Naive B cell (primary cell): Measurements from ENCODE around the gene SRSF3. TPM values are rescaled to one million over a fixed set of nuclear protein-coding genes. Genes with fewer than 3 reads are reported as not detected.
"Not testable (repeated sequence)": the region's sequence is repeated elsewhere in the genome, so short reads cannot be mapped to it uniquely, and the experiment has no call there.

Source experiments
- ATAC-seq, 2 donors: fragments of 150-1000 bp; cut with Tn5 transposase; 2 replicates each; pipeline ENCODE4 v1.10.0; 2021; ENCODE audit warnings: low read depth in 2 of 2, mild to moderate bottlenecking in 2 of 2, moderate library complexity in 2 of 2
- DNase-seq: peaks from one replicate; pipeline ENCODE4 v3.0.0; 2022
- H3K27ac Mint-ChIP-seq, 6 donors: one replicate each; pipeline ENCODE4 v1.8.0; 2020 to 2022; ENCODE audit warnings: mild to moderate bottlenecking in 6 of 6, mixed read lengths in 6 of 6, moderate library complexity in 5 of 6, inconsistent platforms in 2 of 6
- H3K27me3 Mint-ChIP-seq, 3 donors: one replicate each; pipeline ENCODE4 v1.8.0; 2021 to 2022; ENCODE audit warnings: mixed read lengths in 3 of 3, mild to moderate bottlenecking in 1 of 3
- H3K36me3 Mint-ChIP-seq, 2 donors: one replicate each; pipeline ENCODE4 v1.8.0; 2020 to 2022; ENCODE audit warnings: mixed read lengths in 2 of 2, inconsistent platforms in 1 of 2, mild to moderate bottlenecking in 1 of 2
- H3K4me1 Mint-ChIP-seq, 3 donors: one replicate each; pipeline ENCODE4 v1.8.0; 2020 to 2022; ENCODE audit warnings: mixed read lengths in 3 of 3, inconsistent platforms in 1 of 3, mild to moderate bottlenecking in 1 of 3, moderate library complexity in 1 of 3
- H3K4me3 Mint-ChIP-seq, 8 donors: one replicate each; pipeline ENCODE4 v1.8.0; 2020 to 2022; ENCODE audit warnings: mild to moderate bottlenecking in 8 of 8, mixed read lengths in 8 of 8, moderate library complexity in 8 of 8, inconsistent platforms in 2 of 8
- H3K9me3 Mint-ChIP-seq, 7 donors: one replicate each; pipeline ENCODE4 v1.8.0; 2020 to 2022; ENCODE audit warnings: mixed read lengths in 7 of 7, mild to moderate bottlenecking in 5 of 7, inconsistent platforms in 2 of 7, moderate library complexity in 1 of 7
- polyA plus RNA-seq, 6 donors: library from polyadenylated mRNA; unstranded; fragments of 300-500 nt; fragmentation: Illumina TruSeq; gene quantifications; one replicate each; pipeline ENCODE4 v1.2.3, GENCODE V29; 2021; ENCODE audit warnings: low read depth in 6 of 6

The SRSF3 gene
- polyA plus RNA-seq, 6 donors from 2014 or later, result 246 to 396 (median 285) TPM

DNA sequence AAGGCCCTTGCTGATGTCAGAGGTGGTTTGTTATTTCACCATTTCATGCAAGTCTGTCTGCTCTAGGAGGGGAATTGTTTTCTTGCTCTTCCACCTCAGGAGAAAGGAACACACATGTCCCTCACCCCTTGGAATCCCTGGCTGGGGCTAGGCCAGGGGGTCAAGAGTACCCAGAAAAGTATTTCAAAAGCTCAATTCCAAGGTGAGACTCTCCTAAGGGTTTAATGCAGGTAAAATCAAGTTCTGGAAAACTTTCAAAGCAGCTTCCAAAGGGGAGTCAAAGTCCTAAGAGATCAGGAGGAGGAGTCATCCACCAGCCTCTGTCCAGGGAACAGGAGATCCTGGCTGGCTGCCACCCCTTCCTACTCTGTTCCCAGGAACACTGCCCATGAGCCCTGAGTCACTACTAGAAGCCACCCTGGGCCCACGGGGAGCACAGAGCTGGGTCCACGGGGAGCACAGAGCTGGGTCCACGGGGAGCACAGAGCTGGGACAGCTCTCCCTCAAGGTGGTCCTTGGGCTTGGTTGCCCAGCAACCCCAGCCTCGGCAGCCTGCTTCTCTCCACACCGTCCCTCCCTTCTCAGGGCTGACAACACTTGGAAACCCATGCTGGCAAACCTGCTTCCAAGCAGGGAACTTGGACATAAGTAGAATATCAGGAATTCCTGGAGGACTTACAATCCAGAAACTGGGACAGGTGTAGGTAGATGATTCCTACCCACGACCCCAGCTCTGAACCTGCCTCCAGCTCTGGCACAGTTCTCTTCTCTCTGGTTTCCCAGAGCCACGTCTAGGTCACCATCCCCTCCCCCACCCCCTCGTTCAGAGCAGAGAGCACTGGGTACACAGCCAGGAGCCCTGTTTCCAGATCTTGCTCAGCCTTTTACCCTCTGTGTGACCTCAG lies 49.0 kb downstream of the SRSF3 start:
- H3K4me1 Mint-ChIP-seq, result peaks cover 0 to 5% (median 0%) of the 10 kb centered on the region in 3 donors
- no peaks in the 10 kb centered on the region for H3K9me3 Mint-ChIP-seq
- H3K36me3 Mint-ChIP-seq, result no peaks in the 10 kb centered on the region
- no peak overlapping the region for H3K27ac Mint-ChIP-seq
- no peak for ATAC-seq
- H3K4me3 Mint-ChIP-seq, result no peak overlapping the region
- no peak for DNase-seq
- H3K27me3 Mint-ChIP-seq, result no peaks in the 10 kb centered on the region

DNA sequence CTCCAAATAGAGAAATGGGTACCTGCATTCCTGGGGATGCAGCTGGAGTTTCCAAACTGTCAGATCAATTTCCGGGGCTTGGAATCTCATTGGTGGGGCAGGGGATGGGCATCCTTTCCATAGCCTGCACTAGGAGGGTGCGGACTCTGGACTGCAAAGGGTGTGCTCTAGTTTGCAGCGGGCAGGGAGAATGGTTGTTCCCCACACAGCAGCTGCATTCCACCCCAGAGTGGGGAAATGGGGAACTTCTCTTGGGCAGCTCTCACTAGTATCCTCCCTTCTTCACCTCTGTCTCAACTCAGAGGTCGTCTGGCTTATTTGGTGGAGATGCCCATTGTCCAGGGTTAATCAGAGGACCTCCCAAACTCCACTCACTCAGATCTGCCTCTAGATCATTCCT lies 49.8 kb downstream of the SRSF3 start:
- ATAC-seq, result no peak
- peaks cover 0 to 5% (median 0%) of the 10 kb centered on the region in 3 donors for H3K4me1 Mint-ChIP-seq
- H3K9me3 Mint-ChIP-seq, result no peaks in the 10 kb centered on the region
- H3K27me3 Mint-ChIP-seq, result no peaks in the 10 kb centered on the region
- no peak overlapping the region for H3K27ac Mint-ChIP-seq
- DNase-seq, result no peak
- no peak overlapping the region for H3K4me3 Mint-ChIP-seq
- no peaks in the 10 kb centered on the region for H3K36me3 Mint-ChIP-seq

DNA sequence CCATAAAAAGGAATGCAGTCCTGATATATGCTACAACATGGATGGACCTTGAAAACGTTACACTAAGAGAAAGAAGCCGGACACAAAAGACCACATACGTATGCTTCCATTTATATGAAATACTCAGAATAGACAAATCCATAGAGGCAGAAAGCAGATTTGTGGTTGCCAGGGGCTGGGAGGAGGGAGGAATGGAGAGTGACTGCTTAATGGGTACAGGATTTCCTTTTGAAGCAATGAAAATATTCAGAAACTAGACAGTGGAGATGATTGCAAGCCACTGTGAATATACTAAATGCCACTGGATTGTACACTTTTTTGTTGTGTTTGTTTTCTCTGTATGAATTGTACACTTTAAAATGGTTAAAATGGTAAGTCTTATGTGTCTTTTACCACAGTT lies 54.9 kb downstream of the SRSF3 start:
- DNase-seq, result no peak
- no peaks in the 10 kb centered on the region for H3K9me3 Mint-ChIP-seq
- peaks cover 20 to 34% (median 26%) of the 10 kb centered on the region in 3 donors for H3K4me1 Mint-ChIP-seq
- peak overlapping the region in 2 of 6 donors; percentile 12 to 34 for H3K27ac Mint-ChIP-seq
- no peaks in the 10 kb centered on the region for H3K36me3 Mint-ChIP-seq
- no peak overlapping the region for H3K4me3 Mint-ChIP-seq
- no peaks in the 10 kb centered on the region for H3K27me3 Mint-ChIP-seq
- ATAC-seq, result no peak

DNA sequence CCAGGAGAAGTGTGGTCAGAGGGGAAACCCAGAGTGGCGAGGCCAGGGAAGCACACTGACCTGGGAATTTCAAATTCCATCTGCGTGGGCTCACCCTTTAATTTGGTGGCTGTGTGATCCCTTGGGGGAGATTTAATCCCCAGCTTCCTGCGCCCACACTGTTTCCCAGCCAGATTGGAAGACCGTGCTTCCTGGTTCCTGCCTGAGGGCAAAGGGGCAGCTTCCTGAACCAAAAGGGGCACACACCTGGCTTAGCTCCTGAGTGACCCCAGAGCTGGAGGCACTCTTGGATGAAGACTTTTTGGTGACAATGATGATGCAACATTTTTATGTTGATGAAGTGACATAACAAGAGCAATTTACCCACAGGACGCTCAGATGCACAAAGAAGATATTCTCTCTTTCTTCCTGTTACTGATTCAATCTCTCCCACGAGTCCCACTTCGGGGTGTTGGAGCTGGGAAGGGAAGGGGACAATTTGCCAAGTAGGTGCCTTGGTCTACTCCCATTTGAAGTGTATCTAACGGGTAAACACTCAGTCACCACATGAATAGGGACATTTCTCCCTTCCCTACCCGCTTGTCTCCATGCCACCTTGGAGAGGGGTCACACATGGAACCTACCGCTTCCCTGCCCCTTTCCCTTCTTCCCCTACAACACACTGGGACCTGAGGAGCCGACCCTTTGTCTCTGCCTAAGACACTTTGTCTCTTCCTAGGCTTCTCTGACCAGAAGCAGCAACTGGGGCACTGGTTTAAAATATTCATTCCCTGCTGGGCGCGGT lies 55.7 kb downstream of the SRSF3 start:
- Mint-ChIP-seq H3K9me3 (no peaks in the 10 kb centered on the region), H3K27me3 (peaks cover 0 to under 1% (median 0%) of the 10 kb centered on the region in 3 donors), H3K36me3 (no peaks in the 10 kb centered on the region), H3K4me3 (peak overlapping the region in 2 of 8 donors; percentile 68 to 74), H3K4me1 (peaks cover 20 to 33% (median 26%) of the 10 kb centered on the region in 3 donors), H3K27ac (peak overlapping the region in 2 of 6 donors; percentile 12 to 57)
- DNase-seq (no peak), ATAC-seq (no peak)

DNA sequence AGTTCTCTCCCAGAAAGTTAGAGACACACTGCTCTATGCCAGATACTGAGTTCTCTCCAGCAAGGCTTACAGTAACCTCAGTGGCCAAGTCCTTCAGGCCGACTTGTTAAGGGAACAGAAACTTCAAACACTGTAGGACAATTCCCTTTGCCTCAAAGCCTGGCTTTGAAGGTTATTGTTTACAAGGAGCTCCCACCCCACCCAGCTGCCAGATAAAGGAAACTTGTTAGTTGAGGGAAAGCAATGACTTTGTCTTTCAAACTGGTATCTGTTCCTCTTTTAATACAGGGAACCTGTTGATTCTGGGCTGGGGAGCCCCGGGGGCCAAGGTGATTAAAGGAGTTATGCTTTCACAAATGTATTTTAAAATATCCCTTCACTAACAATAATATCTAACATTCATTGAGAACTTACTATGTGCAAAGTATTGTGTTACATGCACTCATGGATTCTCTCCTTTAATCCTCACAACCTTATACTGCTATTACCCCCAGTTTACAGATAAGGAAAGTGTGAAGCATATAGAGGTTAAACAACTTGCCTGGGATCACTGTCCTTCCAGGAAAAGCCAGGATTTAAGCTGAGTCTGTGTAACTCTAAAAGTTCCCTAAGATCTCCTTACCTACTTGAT lies 56.8 kb downstream of the SRSF3 start:
- peaks cover 25 to 34% (median 26%) of the 10 kb centered on the region in 3 donors for H3K4me1 Mint-ChIP-seq
- DNase-seq (peak; percentile 61), ATAC-seq (peak; percentile 99)
- no peaks in the 10 kb centered on the region for H3K36me3 Mint-ChIP-seq
- peak overlapping the region in 2 of 6 donors; percentile 12 to 34 for H3K27ac Mint-ChIP-seq
- H3K27me3 Mint-ChIP-seq, result peaks cover 0 to 5% (median 0%) of the 10 kb centered on the region in 3 donors
- H3K4me3 Mint-ChIP-seq, result peak overlapping the region in 6 of 8 donors; percentile 15 to 68 (median 40)
- H3K9me3 Mint-ChIP-seq, result no peaks in the 10 kb centered on the region

DNA sequence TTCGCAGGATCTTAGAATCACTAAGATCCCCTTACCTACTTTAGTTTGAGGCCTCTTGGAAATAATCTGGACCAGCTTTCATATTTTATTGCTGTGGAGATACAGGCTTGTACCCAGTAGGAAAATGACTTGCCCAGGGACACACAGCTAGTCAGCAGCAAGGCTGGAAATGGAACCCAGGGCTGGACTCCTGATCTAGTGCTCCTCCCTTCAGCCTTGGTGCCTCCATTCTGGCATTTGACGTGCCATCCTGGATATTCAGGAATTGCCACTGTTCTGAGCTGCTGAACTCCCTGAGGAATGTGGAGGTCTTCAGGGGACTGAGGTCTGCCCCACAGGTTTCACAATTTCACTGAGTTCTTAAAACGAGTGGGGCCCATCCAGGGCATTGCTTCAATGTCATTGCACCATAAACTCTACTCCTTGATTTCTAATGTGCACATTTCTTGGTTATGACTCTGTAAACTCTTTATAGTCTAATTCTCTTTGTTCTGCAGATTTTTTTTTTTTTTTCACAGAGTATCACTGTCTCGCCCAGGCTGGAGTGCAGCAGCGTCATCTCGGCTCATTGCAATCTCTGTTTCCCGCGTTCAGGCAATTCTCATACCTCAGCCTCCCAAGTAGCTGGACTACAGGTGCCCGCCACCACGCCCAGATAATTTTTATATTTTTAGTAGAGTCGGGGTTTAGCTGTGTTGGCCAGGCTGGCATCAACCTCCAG lies 57.7 kb downstream of the SRSF3 start:
- ATAC-seq, result no peak
- Mint-ChIP-seq H3K4me1 (peaks cover 25 to 34% (median 26%) of the 10 kb centered on the region in 3 donors), H3K36me3 (no peaks in the 10 kb centered on the region), H3K9me3 (no peaks in the 10 kb centered on the region), H3K27ac (peak overlapping the region in 1 of 6 donors; percentile 34), H3K4me3 (peak overlapping the region in 4 of 8 donors; percentile 10 to 43 (median 26)), H3K27me3 (peaks cover 0 to 5% (median 4%) of the 10 kb centered on the region in 3 donors)
- no peak for DNase-seq

DNA sequence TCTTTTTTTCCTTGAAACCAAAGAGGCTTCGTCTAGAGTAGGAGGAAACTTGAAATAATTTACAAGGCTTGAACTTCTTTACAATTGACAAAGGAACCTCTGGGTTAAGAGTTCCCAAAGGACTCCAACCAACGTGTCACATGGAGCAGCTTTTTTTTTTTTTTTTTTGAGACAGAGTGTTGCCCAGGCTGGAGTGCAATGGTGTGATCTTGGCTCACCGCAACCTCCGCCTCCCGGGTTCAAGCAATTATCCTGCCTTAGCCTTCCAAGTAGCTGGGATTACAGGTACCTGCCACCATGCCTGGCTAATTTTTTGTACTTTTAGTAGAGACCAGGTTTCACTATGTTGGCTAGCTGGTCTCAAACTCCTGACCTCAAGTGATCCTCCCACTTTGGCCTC lies 60.3 kb downstream of the SRSF3 start:
- not testable (repeated sequence) for H3K36me3 Mint-ChIP-seq, ATAC-seq, H3K4me3 Mint-ChIP-seq, H3K9me3 Mint-ChIP-seq, H3K27me3 Mint-ChIP-seq, DNase-seq, H3K27ac Mint-ChIP-seq
- peaks cover 25 to 36% (median 34%) of the 10 kb centered on the region in 3 donors for H3K4me1 Mint-ChIP-seq

Other genes with a start within 250 kb of the SRSF3 start
- gene ETV7, start 206.7 kb upstream of the SRSF3 start, polyA plus RNA-seq, result not detected
- gene PXT1, start 151.5 kb upstream of the SRSF3 start, polyA plus RNA-seq, result not detected
- 10 to 100 TPM; 44.3 to 57.7 (median 52.0) TPM for gene KCTD20, start 151.4 kb upstream of the SRSF3 start, polyA plus RNA-seq
- gene STK38, start 46.9 kb upstream of the SRSF3 start, polyA plus RNA-seq, result 10 to 100 TPM; 16.8 to 57.7 (median 36.3) TPM
- gene CDKN1A, start 84.4 kb downstream of the SRSF3 start, polyA plus RNA-seq, result 10 to 100 TPM; 22.9 to 89.9 (median 48.2) TPM
- not detected for gene RAB44, start 103.5 kb downstream of the SRSF3 start, polyA plus RNA-seq
- 100 to 1,000 TPM in 2 of 6 donors, 10 to 100 TPM in 4; 56.9 to 105 (median 92.2) TPM for gene CPNE5, start 245.1 kb downstream of the SRSF3 start, polyA plus RNA-seq